Cardiac fibroblast (primary cell): ENCODE data around the gene ANKRD22.

Experiments used
- DNase-seq, 2 donors: peaks; one replicate each; pipeline versions ENCODE4 v3.0.0 to v3.0.0-alpha.2; 2010; ENCODE audit warnings: low read depth in 2 of 2
- H3K4me3 ChIP-seq, 2 donors: replicated peaks in 1 of 2; 1 replicate in 1 of 2; 2 replicates in 1 of 2; pipeline ENCODE4 v1.5.1; 2011; ENCODE audit warnings: low read depth in 2 of 2, low read length in 2 of 2, mild to moderate bottlenecking in 2 of 2, moderate library complexity in 1 of 2
- TF ChIP-seq, protein P1 (sequence below): IDR thresholded peaks from one replicate; pipeline ENCODE4 v1.5.1; 2011; ENCODE audit warnings: low read depth, mild to moderate bottlenecking, low read length, inconsistent platforms

ANKRD22 gene

GRCh38 chr10:88831709-88832108 lies 19.9 kb downstream of the ANKRD22 start:
- DNase-seq: no peak
- TF ChIP-seq, protein P1, sequence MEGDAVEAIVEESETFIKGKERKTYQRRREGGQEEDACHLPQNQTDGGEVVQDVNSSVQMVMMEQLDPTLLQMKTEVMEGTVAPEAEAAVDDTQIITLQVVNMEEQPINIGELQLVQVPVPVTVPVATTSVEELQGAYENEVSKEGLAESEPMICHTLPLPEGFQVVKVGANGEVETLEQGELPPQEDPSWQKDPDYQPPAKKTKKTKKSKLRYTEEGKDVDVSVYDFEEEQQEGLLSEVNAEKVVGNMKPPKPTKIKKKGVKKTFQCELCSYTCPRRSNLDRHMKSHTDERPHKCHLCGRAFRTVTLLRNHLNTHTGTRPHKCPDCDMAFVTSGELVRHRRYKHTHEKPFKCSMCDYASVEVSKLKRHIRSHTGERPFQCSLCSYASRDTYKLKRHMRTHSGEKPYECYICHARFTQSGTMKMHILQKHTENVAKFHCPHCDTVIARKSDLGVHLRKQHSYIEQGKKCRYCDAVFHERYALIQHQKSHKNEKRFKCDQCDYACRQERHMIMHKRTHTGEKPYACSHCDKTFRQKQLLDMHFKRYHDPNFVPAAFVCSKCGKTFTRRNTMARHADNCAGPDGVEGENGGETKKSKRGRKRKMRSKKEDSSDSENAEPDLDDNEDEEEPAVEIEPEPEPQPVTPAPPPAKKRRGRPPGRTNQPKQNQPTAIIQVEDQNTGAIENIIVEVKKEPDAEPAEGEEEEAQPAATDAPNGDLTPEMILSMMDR: no peak
- H3K4me3 ChIP-seq: no peak overlapping the region

DNA sequence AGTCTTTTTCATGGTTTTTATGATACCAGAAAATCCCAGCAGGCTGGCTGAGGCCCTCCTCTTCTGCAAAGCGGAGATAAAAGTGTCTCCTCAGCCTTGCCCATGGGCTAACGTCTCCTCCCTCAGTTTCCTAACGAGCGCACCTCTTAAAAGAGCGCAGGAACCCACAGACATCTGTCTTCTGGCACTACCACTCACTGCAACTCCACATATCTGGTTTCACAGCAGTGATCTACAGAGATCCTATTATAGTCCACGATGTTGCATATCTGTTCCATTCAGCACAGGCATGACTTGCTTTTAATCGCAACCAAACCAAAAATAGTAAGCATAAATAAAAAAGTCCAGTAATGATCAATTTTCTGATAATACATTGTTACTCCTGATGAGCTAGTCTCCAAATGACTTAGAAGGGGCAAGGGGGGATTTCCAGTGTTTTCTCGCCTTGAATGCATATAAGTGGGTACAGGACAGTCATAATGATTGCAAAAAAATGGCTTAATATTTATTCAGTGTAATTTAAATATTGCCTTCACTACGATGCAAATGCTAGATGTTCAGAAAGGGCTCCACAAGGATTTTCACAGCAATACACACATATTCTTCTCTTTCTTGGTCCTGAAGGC lies 20.9 kb downstream of the ANKRD22 start:
- no peak for DNase-seq
- TF ChIP-seq, protein P1: no peak
- no peak overlapping the region for H3K4me3 ChIP-seq

GRCh38 chr10:88828310-88828709 lies 23.3 kb downstream of the ANKRD22 start:
- DNase-seq: no peak
- TF ChIP-seq, protein P1: no peak
- H3K4me3 ChIP-seq: no peak overlapping the region

GRCh38 chr10:88827671-88828070 lies 24.0 kb downstream of the ANKRD22 start:
- H3K4me3 ChIP-seq: no peak overlapping the region
- DNase-seq: no peak
- TF ChIP-seq, protein P1: no peak

- no peak overlapping the region for H3K4me3 ChIP-seq
- no peak for DNase-seq
- TF ChIP-seq, protein P1: no peak
These were observed 25.3 kb downstream of the ANKRD22 start for GRCh38 chr10:88826388-88826787.

- peak; percentile 87 for DNase-seq
- TF ChIP-seq, protein P1: no peak
- no peak overlapping the region for H3K4me3 ChIP-seq
These were observed 30.8 kb downstream of the ANKRD22 start for GRCh38 chr10:88820748-88821401.

GRCh38 chr10:88819290-88819689 lies 32.4 kb downstream of the ANKRD22 start:
- peak; percentile 36 to 63 for DNase-seq
- H3K4me3 ChIP-seq: no peak overlapping the region
- TF ChIP-seq, protein P1: no peak
